NCI-H1105 treated with DMSO at 0.1 percent for 48 hours (cell line): ENCODE data around the gene MS4A10.
"Not testable (repeated sequence)": the region's sequence is repeated elsewhere in the genome, so short reads cannot be mapped to it uniquely, and the experiment has no call there.

Experiments used
- DNase-seq: peaks from one replicate; lab custom pipeline; 2025; lab: John Stamatoyannopoulos, UW

MS4A10 gene

GRCh38 chr11:60785136-60785535 is at the start of gene MS4A10:
Gene MS4A10 (plus strand): TSS chr11:60785333. CDS start chr11:60790336, 5,003 bp downstream.
- no peak for DNase-seq

- DNase-seq = no peak
Observed at GRCh38 chr11:60739114-60739513, 46.0 kb upstream of the MS4A10 start.

GRCh38 chr11:60740573-60740972 is 44.6 kb upstream of the MS4A10 start:
- DNase-seq = no peak

GRCh38 chr11:60741421-60741820 is 43.7 kb upstream of the MS4A10 start:
- DNase-seq = no peak

GRCh38 chr11:60743058-60743457 is 42.1 kb upstream of the MS4A10 start:
- DNase-seq = no peak

GRCh38 chr11:60744114-60744513 is 41.0 kb upstream of the MS4A10 start:
- no peak for DNase-seq

GRCh38 chr11:60747359-60747873 is 37.7 kb upstream of the MS4A10 start:
- DNase-seq = no peak

GRCh38 chr11:60748225-60748624 is 36.9 kb upstream of the MS4A10 start:
- no peak for DNase-seq

- DNase-seq = no peak
Observed at GRCh38 chr11:60748821-60749220, 36.3 kb upstream of the MS4A10 start.

GRCh38 chr11:60750911-60751310 is 34.2 kb upstream of the MS4A10 start:
- DNase-seq = no peak

- DNase-seq = no peak
Observed at GRCh38 chr11:60753309-60753708, 31.8 kb upstream of the MS4A10 start.

GRCh38 chr11:60754887-60755286 is 30.2 kb upstream of the MS4A10 start:
- no peak for DNase-seq

GRCh38 chr11:60756307-60757032 is 28.7 kb upstream of the MS4A10 start, which contains the start of gene MS4A15:
Gene MS4A15 (plus strand): TSS chr11:60756867. CDS start chr11:60763734, 6,867 bp downstream.
- DNase-seq = peak; percentile 39

- DNase-seq = no peak
Observed at GRCh38 chr11:60757231-60757800, 27.8 kb upstream of the MS4A10 start.

- not testable (repeated sequence) for DNase-seq
Observed at GRCh38 chr11:60758671-60759070, 26.5 kb upstream of the MS4A10 start.

GRCh38 chr11:60759438-60760225 is 25.5 kb upstream of the MS4A10 start:
- not testable (repeated sequence) for DNase-seq

- DNase-seq = peak; percentile 65
Observed at GRCh38 chr11:60761436-60762190, 23.5 kb upstream of the MS4A10 start.

GRCh38 chr11:60762851-60763691 is 22.1 kb upstream of the MS4A10 start:
- peak; percentile 86 for DNase-seq

- DNase-seq = no peak
Observed at GRCh38 chr11:60763692-60764369, 21.3 kb upstream of the MS4A10 start.

GRCh38 chr11:60764879-60765278 is 20.3 kb upstream of the MS4A10 start:
- DNase-seq = peak; percentile 5
